SJCRH30 (cell line): ENCODE measurements around the gene SETD3. TPM values are rescaled to one million over a fixed set of nuclear protein-coding genes. Genes with fewer than 3 reads are reported as not detected.

Experiments used
- DNase-seq, 2 experiments: peaks; one replicate each; pipeline ENCODE4 v3.0.0-alpha.2; 2015 to 2020
- H3K27ac ChIP-seq: fragments of 250-450 bp; sonication (Bioruptor Pico); 2 replicates; pipeline ENCODE4 v1.5.1; 2020; ENCODE audit warnings: mild to moderate bottlenecking, moderate library complexity
- H3K27me3 ChIP-seq: fragments of 250-450 bp; sonication (Bioruptor Pico); 2 replicates; pipeline ENCODE4 v1.5.1; 2020; ENCODE audit warnings: mild to moderate bottlenecking, moderate library complexity
- H3K36me3 ChIP-seq: fragments of 250-450 bp; sonication (Bioruptor Pico); 2 replicates; pipeline ENCODE4 v1.5.1; 2020; ENCODE audit warnings: mild to moderate bottlenecking, moderate library complexity
- H3K4me1 ChIP-seq: fragments of 250-450 bp; sonication (Bioruptor Pico); 2 replicates; pipeline ENCODE4 v1.5.1; 2020; ENCODE audit warnings: mild to moderate bottlenecking, moderate library complexity
- H3K4me3 ChIP-seq: fragments of 250-450 bp; sonication (Bioruptor Pico); 2 replicates; pipeline ENCODE4 v1.5.1; 2020; ENCODE audit warnings: mild to moderate bottlenecking, moderate library complexity
- H3K9me3 ChIP-seq: fragments of 250-450 bp; sonication (Bioruptor Pico); replicated peaks from 2 replicates; pipeline ENCODE4 v1.5.1; 2020; ENCODE audit warnings: mild to moderate bottlenecking, moderate library complexity
- total RNA-seq: library from RNA; depleted of rRNA; stranded (reverse); fragments of >200 nt; shearing (Covaris generic); gene quantifications from 2 replicates; pipeline ENCODE4 v1.2.3, GENCODE V29; 2014; rRNA removed

Gene SETD3
- total RNA-seq, result 72.6 and 79.4 TPM in 2 replicates

- Histone ChIP-seq H3K4me3 (peak within 1 kb of the TSS; percentile 80), H3K36me3 (no peaks in the 10 kb centered on the region), H3K9me3 (no peaks in the 10 kb centered on the region), H3K27me3 (no peaks in the 10 kb centered on the region), H3K27ac (peak within 1 kb of the TSS; percentile 80), H3K4me1 (no peaks in the 10 kb centered on the region)
- peak; percentile 46 to 55 for DNase-seq
Measured at GRCh38 chr14:99479906-99480869, at the start of gene SETD3. Gene SETD3, minus strand, starts transcription at chr14:99480859. Its CDS starts 15,054 bp downstream, at chr14:99465805.

GRCh38 chr14:99529899-99530298 lies 49.2 kb upstream of the SETD3 start:
- Histone ChIP-seq H3K27ac (no peak overlapping the region), H3K9me3 (no peaks in the 10 kb centered on the region), H3K4me1 (peaks cover 12% of the 10 kb centered on the region; the same call in 1 of the 2 replicates), H3K27me3 (no peaks in the 10 kb centered on the region), H3K36me3 (no peaks in the 10 kb centered on the region), H3K4me3 (no peak overlapping the region)
- DNase-seq, result no peak

- peaks cover 18% of the 10 kb centered on the region; the same call in 1 of the 2 replicates for H3K4me1 ChIP-seq
- no peak for DNase-seq
Measured at GRCh38 chr14:99527427-99528076, 46.9 kb upstream of the SETD3 start.

DNA sequence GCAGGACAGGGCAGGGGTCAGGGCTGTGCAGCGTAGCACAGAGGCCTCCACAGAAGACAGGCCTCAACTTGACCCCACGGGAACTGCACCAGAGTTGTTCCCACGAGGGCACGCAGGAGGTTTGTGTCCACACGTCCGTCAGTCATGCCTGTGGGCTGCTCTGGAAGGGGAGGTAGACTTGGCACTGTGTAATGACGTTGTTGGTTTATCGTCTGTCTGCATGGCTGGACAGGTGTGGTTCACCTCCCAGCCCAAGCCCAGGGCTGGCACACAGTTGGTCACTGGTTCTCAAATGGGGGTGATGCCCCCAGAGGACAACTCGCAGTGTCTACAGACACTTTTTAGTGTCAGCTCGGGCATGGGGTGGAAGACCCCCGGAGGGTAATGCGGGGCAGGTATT lies 46.4 kb upstream of the SETD3 start:
- peaks cover 21% of the 10 kb centered on the region; the same call in 1 of the 2 replicates for H3K4me1 ChIP-seq
- no peak overlapping the region for H3K4me3 ChIP-seq

More at GRCh38 chr14:99527427-99528076, 46.9 kb upstream of the SETD3 start:
- no peaks in the 10 kb centered on the region for H3K36me3 ChIP-seq
- no peaks in the 10 kb centered on the region for H3K9me3 ChIP-seq
- H3K27ac ChIP-seq, result no peak overlapping the region
- H3K27me3 ChIP-seq, result no peaks in the 10 kb centered on the region
- no peak overlapping the region for H3K4me3 ChIP-seq

DNA sequence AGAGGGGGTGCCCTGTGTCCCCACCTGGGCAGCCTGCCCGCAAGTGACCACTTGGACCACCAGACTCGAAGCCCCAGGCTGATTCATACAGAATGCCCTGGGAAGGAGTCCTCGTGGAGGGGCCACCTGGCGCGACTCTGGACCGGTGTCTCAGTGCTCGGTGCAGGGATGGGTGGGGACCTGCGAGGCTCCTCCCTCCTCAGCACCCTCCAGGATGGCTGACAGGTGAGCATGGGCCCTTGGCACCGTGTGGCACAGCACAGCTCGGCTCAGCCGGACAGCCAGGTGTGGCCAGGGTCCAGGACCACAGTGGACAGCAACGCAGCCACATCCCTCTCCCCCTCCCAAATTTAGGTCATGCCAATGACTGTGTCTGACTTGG lies 45.0 kb upstream of the SETD3 start:
- Histone ChIP-seq H3K27me3 (no peaks in the 10 kb centered on the region), H3K9me3 (no peaks in the 10 kb centered on the region), H3K27ac (no peak overlapping the region), H3K4me1 (peaks cover 15% of the 10 kb centered on the region; the same call in 1 of the 2 replicates), H3K4me3 (no peak overlapping the region), H3K36me3 (no peaks in the 10 kb centered on the region)
- no peak for DNase-seq

More for the DNA sequence above, 46.4 kb upstream of the SETD3 start:
- no peak for DNase-seq
- Histone ChIP-seq H3K36me3 (no peaks in the 10 kb centered on the region), H3K9me3 (no peaks in the 10 kb centered on the region), H3K27ac (no peak overlapping the region), H3K27me3 (no peaks in the 10 kb centered on the region)

DNA sequence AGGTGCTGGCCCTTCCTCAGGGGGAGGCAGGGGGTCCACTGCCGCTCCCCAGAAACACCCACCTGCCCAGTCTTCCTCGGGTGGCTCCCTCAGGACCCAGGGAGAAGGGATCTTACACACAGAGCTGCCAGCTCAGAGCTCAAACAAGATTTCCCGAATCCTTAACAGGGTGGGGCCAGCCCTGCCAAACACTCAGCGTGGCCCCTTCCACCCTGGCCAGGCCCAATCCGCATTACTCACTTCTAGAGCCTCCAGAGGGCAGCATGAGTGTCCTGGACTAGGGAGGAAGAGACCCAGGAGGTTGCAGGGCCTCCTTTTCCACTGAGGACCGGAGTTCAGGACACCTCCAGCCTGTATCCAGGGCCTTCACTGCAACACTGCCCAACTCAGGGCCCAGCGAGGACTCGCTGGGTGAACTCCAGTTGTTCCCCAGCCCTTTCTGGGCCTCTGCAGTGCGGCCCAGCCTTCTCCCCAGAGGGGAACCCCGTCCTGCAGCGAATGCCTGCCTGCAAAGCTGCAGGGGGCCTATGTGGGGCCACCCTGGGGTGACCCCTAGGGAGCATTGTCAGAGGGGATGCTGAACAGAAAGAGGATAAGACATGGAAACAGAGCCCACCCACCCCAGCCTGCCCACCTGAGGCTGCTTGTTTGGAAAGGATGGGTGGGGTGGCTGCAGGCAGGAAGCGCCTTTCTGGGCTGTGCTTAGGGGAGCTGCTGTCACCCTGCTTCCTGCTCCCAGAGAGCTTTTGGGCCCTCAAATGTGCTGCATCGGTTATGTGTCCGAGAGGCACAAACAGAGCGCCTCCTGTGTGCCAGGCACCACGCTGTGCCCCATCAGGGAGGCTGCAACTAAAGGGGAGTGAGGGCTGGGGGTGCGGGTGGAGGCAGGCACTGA lies 44.4 kb upstream of the SETD3 start:
- Histone ChIP-seq H3K4me3 (no peak overlapping the region), H3K36me3 (no peaks in the 10 kb centered on the region), H3K27me3 (no peaks in the 10 kb centered on the region), H3K4me1 (peaks cover 15% of the 10 kb centered on the region; the same call in 1 of the 2 replicates), H3K9me3 (no peaks in the 10 kb centered on the region), H3K27ac (no peak overlapping the region)
- peak in 1 of 2 experiments; percentile 53 for DNase-seq

- no peak for DNase-seq
- Histone ChIP-seq H3K4me1 (peaks cover 15% of the 10 kb centered on the region; the same call in 1 of the 2 replicates), H3K36me3 (no peaks in the 10 kb centered on the region), H3K9me3 (no peaks in the 10 kb centered on the region), H3K27me3 (no peaks in the 10 kb centered on the region), H3K27ac (no peak overlapping the region), H3K4me3 (no peak overlapping the region)
Measured at GRCh38 chr14:99524091-99524661, 43.5 kb upstream of the SETD3 start.

DNA sequence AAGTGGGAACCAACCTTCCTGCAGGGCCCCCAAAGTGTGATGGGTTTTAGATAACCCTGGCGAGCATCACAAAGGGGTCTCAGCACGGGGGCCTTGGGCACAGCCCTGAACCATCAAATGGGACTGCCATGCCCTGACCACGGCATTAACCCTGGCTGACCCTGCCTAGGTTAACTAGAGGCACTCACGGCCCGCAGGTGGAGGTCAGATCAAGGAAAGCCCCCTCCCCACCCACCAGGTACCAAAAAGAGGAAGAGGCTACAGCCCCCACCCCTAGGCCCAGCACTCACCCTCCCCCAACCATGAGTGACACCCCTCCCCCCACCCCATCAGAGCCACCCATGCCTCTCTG lies 43.0 kb upstream of the SETD3 start:
- DNase-seq, result no peak
- Histone ChIP-seq H3K4me3 (no peak overlapping the region), H3K36me3 (no peaks in the 10 kb centered on the region), H3K9me3 (no peaks in the 10 kb centered on the region), H3K27ac (no peak overlapping the region), H3K4me1 (peaks cover 15% of the 10 kb centered on the region; the same call in 1 of the 2 replicates), H3K27me3 (no peaks in the 10 kb centered on the region)

DNA sequence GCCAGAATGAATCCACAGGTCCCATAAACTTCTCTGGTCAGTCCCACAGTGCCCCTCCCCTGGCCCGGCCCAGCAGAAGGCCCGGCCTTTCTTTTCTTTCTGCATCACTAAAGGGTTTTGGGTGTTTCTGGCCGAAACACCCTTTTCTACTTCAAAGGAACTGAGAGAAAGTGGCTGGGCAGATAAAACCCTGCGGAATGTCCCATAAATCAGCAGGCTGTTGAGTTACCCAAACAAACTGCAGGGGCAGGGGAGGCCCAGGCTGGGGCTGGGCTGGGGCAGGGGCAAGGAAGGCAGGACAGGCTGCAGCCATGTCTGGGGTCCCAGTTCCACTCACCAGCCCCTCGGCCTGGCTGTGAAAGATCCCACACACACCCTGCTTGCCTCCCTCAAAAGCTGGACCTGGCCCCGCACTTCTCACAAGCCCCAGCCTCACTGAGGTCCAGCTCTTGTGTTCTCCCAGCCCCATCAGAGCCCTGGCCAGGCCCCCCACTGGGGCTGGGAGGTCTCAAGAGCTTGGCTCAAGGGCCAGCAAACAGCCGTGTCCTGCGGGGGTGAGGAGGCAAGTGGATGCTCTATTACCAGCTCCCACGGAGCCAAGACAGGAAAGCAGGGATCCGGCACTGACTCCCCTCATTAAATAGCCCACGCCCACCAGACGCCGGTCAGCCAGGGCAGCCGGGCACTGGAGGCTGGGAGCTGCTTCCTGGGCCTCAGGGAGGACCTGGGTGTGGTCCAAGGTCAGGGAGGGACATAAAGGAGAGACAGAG lies 42.5 kb upstream of the SETD3 start:
- Histone ChIP-seq H3K27me3 (no peaks in the 10 kb centered on the region), H3K9me3 (no peaks in the 10 kb centered on the region), H3K36me3 (no peaks in the 10 kb centered on the region), H3K4me1 (peaks cover 15% of the 10 kb centered on the region; the same call in 1 of the 2 replicates), H3K27ac (no peak overlapping the region), H3K4me3 (no peak overlapping the region)
- DNase-seq, result peak; percentile 28 to 34

GRCh38 chr14:99522457-99522891 lies 41.8 kb upstream of the SETD3 start:
- H3K27ac ChIP-seq, result no peak overlapping the region
- peak; percentile 24 to 34 for DNase-seq

GRCh38 chr14:99522025-99522401 lies 41.4 kb upstream of the SETD3 start:
- Histone ChIP-seq H3K9me3 (no peaks in the 10 kb centered on the region), H3K4me3 (no peak overlapping the region), H3K27me3 (no peaks in the 10 kb centered on the region), H3K4me1 (peaks cover 15% of the 10 kb centered on the region; the same call in 1 of the 2 replicates), H3K36me3 (no peaks in the 10 kb centered on the region), H3K27ac (no peak overlapping the region)
- DNase-seq, result no peak

More at GRCh38 chr14:99522457-99522891, 41.8 kb upstream of the SETD3 start:
- Histone ChIP-seq H3K4me3 (no peak overlapping the region), H3K9me3 (no peaks in the 10 kb centered on the region), H3K27me3 (no peaks in the 10 kb centered on the region), H3K36me3 (no peaks in the 10 kb centered on the region), H3K4me1 (peaks cover 15% of the 10 kb centered on the region; the same call in 1 of the 2 replicates)

DNA sequence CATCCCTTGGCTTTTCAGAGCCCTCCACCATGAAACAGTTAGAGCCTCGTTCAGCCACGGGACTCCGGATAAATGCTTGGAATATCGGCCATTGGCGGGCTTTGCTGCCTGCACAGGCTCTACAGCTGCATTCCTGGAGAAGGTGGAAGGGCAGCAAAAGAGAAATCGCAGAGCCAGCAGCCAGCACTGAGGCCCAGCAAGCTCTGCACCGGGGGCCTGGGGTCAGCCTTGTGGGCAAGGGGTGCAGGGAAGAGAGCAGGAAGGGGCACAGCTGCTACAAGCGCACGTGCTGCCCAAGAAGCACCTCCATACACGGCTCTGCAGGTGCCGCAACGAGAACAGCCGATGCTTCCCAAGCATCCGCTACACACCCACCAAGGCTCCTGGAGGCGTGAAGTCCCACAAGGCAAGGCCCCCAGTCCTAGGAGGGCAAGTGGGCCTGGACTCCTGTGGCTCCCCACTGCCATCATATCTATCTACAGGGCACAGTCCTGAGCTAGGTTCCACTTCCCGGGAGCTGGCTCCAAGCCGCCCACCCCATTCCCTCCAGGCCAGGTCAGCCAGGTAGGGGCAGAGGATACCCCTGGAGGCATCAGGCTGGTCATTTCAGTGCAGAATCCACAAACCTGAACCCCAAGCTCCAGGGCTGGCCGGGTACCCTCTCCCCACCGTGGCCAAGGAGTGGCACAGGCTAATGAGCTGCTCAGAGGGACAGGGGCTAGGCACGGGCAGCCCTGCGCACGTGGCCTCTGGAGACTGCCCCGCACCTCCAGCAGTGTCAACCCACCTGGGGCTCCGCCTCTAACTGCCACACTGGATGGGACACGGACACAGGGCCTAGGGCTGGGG lies 40.7 kb upstream of the SETD3 start:
- H3K36me3 ChIP-seq, result no peaks in the 10 kb centered on the region
- H3K4me1 ChIP-seq, result peaks cover 15% of the 10 kb centered on the region; the same call in 1 of the 2 replicates
- H3K9me3 ChIP-seq, result no peaks in the 10 kb centered on the region
- DNase-seq, result no peak
- no peaks in the 10 kb centered on the region for H3K27me3 ChIP-seq
- no peak overlapping the region for H3K27ac ChIP-seq
- H3K4me3 ChIP-seq, result no peak overlapping the region
